ENCODE data around the gene AMH.

The AMH gene

GRCh38 chr19:2273356-2274184 lies 24.4 kb downstream of the AMH start:
- peaks cover 12% of the 10 kb centered on the region for H3K27me3 ChIP-seq (ENCODE audit: insufficient read depth, low read length, poor library complexity, severe bottlenecking)
- H3K79me2 ChIP-seq (ENCODE audit: insufficient read depth, low read length) = peaks cover 63% of the 10 kb centered on the region
- peak overlapping the region; percentile 83 for H3K4me2 ChIP-seq (ENCODE audit: low read depth, low read length, poor library complexity, severe bottlenecking)
- peaks cover 18% of the 10 kb centered on the region for H3F3A ChIP-seq (ENCODE audit: low read depth)
- no peak for TF ChIP-seq EZH2phosphoT487 (IDR thresholded peaks at IDR 0.05; ENCODE audit: borderline replicate concordance)
- TF ChIP-seq, protein P1, sequence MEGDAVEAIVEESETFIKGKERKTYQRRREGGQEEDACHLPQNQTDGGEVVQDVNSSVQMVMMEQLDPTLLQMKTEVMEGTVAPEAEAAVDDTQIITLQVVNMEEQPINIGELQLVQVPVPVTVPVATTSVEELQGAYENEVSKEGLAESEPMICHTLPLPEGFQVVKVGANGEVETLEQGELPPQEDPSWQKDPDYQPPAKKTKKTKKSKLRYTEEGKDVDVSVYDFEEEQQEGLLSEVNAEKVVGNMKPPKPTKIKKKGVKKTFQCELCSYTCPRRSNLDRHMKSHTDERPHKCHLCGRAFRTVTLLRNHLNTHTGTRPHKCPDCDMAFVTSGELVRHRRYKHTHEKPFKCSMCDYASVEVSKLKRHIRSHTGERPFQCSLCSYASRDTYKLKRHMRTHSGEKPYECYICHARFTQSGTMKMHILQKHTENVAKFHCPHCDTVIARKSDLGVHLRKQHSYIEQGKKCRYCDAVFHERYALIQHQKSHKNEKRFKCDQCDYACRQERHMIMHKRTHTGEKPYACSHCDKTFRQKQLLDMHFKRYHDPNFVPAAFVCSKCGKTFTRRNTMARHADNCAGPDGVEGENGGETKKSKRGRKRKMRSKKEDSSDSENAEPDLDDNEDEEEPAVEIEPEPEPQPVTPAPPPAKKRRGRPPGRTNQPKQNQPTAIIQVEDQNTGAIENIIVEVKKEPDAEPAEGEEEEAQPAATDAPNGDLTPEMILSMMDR (conservative IDR thresholded peaks at IDR 0.05; ENCODE audit: low read length) = peak; percentile 91
- no peaks in the 10 kb centered on the region for H3K9me2 ChIP-seq (replicated peaks; ENCODE audit: low read depth, low read length)
- peak overlapping the region; percentile 69 for H3K9ac ChIP-seq (ENCODE audit: low read depth, low read length, poor library complexity, severe bottlenecking)
- no peaks in the 10 kb centered on the region for H3K9me3 ChIP-seq (ENCODE audit: insufficient read depth, low read depth, low read length)
- H3K36me3 ChIP-seq (ENCODE audit: insufficient read depth, low read length) = peaks cover 19% of the 10 kb centered on the region; the same call in 1 of the 2 replicates
- peak overlapping the region; percentile 94 for H3K4me3 ChIP-seq (ENCODE audit: low read length, poor library complexity, severe bottlenecking)
- H4K20me1 ChIP-seq (ENCODE audit: insufficient read depth, low read length, poor library complexity, severe bottlenecking) = peaks cover 52% of the 10 kb centered on the region
- H3K4me1 ChIP-seq (ENCODE audit: insufficient read depth, low read length, poor library complexity, severe bottlenecking) = peaks cover 28% of the 10 kb centered on the region
- H2AFZ ChIP-seq (ENCODE audit: low read length) = no peak overlapping the region

DNA sequence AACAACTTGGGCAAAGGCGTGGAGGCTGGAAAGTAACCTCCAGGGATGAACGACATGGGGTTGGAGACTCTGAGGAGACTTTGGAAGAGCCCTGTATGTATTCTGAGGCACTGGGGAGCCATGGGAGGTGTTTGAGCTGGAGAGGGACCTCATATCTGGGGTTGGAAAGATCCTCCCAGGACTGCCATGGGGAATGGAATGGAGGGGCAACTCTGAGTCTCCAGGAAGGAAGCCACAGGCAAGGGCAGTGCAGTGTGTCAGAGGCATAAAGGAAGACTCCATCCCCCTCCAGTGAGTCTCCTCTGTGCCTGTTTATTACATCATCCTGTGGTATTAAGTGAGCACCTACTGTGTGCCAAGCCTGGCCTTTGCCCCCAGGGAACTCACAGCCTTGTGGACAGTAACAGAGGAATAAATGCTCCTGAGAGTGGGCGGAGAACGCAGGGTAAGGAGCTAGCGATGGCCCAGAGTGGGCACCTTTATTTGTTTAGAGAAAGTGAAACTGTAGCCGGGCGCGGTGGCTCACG lies 25.1 kb downstream of the AMH start:
- H3K27me3 ChIP-seq (ENCODE audit: insufficient read depth, low read length, poor library complexity, severe bottlenecking) = peaks cover 12% of the 10 kb centered on the region
- peaks cover 19% of the 10 kb centered on the region; the same call in 1 of the 2 replicates for H3K36me3 ChIP-seq (ENCODE audit: insufficient read depth, low read length)
- peak overlapping the region; percentile 94 for H3K4me3 ChIP-seq (ENCODE audit: low read length, poor library complexity, severe bottlenecking)
- H3K79me2 ChIP-seq (ENCODE audit: insufficient read depth, low read length) = peaks cover 63% of the 10 kb centered on the region
- peak overlapping the region; percentile 54 for H3K9ac ChIP-seq (ENCODE audit: low read depth, low read length, poor library complexity, severe bottlenecking)
- peaks cover 18% of the 10 kb centered on the region for H3F3A ChIP-seq (ENCODE audit: low read depth)
- H3K9me3 ChIP-seq (ENCODE audit: insufficient read depth, low read depth, low read length) = no peaks in the 10 kb centered on the region
- no peaks in the 10 kb centered on the region for H3K9me2 ChIP-seq (replicated peaks; ENCODE audit: low read depth, low read length)
- H2AFZ ChIP-seq (ENCODE audit: low read length) = no peak overlapping the region
- peaks cover 52% of the 10 kb centered on the region for H4K20me1 ChIP-seq (ENCODE audit: insufficient read depth, low read length, poor library complexity, severe bottlenecking)
- no peak for TF ChIP-seq EZH2phosphoT487 (IDR thresholded peaks at IDR 0.05; ENCODE audit: borderline replicate concordance)
- TF ChIP-seq, protein P1 (conservative IDR thresholded peaks at IDR 0.05; ENCODE audit: low read length) = no peak
- peak overlapping the region; percentile 83 for H3K4me2 ChIP-seq (ENCODE audit: low read depth, low read length, poor library complexity, severe bottlenecking)
- peaks cover 24% of the 10 kb centered on the region for H3K4me1 ChIP-seq (ENCODE audit: insufficient read depth, low read length, poor library complexity, severe bottlenecking)

DNA sequence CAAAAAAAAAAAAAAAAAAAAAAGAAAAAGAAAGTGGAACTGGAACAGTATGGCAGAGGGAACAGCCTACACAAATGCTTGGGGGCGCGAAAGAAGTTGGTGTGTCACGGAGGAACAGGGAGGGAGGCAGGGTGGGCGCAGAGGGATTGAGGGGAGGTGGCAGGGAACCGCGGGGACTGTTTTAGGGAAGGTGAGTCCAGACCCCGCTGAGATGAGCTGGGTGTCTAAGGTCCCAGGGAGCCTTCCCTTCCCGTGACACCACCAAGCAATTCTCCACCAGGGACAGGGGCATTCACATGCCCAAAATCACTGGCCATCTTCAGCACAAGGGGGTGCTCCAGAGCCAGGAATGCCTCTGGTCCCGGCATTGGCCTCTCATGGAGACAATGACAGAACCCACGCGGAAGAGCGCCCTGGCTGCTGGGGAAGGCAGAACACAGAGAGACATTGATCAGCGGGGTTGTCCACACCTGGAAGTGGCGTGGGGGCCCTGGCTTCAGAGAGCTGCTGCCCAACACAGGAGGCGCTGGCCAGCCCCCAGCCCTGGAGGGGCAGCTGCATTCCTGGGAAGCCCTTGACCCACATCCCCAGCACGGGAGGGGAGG lies 25.9 kb downstream of the AMH start:
- Histone ChIP-seq H4K20me1 (ENCODE audit: insufficient read depth, low read length, poor library complexity, severe bottlenecking) (peaks cover 45% of the 10 kb centered on the region), H3K9me2 (replicated peaks; ENCODE audit: low read depth, low read length) (no peaks in the 10 kb centered on the region), H3K4me2 (ENCODE audit: low read depth, low read length, poor library complexity, severe bottlenecking) (no peak overlapping the region), H3K36me3 (ENCODE audit: insufficient read depth, low read length) (peaks cover 19% of the 10 kb centered on the region; the same call in 1 of the 2 replicates), H3K4me3 (ENCODE audit: low read length, poor library complexity, severe bottlenecking) (no peak overlapping the region), H2AFZ (ENCODE audit: low read length) (no peak overlapping the region), H3K27me3 (ENCODE audit: insufficient read depth, low read length, poor library complexity, severe bottlenecking) (peaks cover 6% of the 10 kb centered on the region), H3K79me2 (ENCODE audit: insufficient read depth, low read length) (peaks cover 56% of the 10 kb centered on the region), H3K9me3 (ENCODE audit: insufficient read depth, low read depth, low read length) (no peaks in the 10 kb centered on the region), H3F3A (ENCODE audit: low read depth) (peaks cover 18% of the 10 kb centered on the region), H3K9ac (ENCODE audit: low read depth, low read length, poor library complexity, severe bottlenecking) (no peak overlapping the region), H3K4me1 (ENCODE audit: insufficient read depth, low read length, poor library complexity, severe bottlenecking) (peaks cover 24% of the 10 kb centered on the region)
- TF ChIP-seq, protein P1 (conservative IDR thresholded peaks at IDR 0.05; ENCODE audit: low read length) = peak; percentile 69
- TF ChIP-seq EZH2phosphoT487 (IDR thresholded peaks at IDR 0.05; ENCODE audit: borderline replicate concordance) = no peak

Data from Loucy (cell line).